WTC11 (cell line): ENCODE data around the gene TVP23A. TPM values are rescaled to one million over a fixed set of nuclear protein-coding genes. Genes with fewer than 3 reads are reported as not detected.

ENCODE experiments used
- ATAC-seq: fragments of 200-7000 bp; cut with Tn5 transposase; 2 replicates; pipeline ENCODE4 v1.10.0; 2021; ENCODE audit warnings: mild to moderate bottlenecking, moderate library complexity
- CTCF ChIA-PET: fragments of 300-600 bp; sonication (Branson Sonifier 250); formaldehyde crosslinking; loops from one replicate; lab custom pipeline; 2021; ENCODE audit warnings: antibody characterized with exemption; lab: Charles Lee
- POLR2A ChIA-PET: fragments of 350-600 bp; sonication (Branson Sonifier 250); formaldehyde crosslinking; loops from one replicate; lab custom pipeline; 2021; ENCODE audit warnings: antibody characterized with exemption; lab: Charles Lee
- DNase-seq: peaks from one replicate; pipeline ENCODE4 v3.0.0; 2021; ENCODE audit warnings: low spot score
- H3K27ac Mint-ChIP-seq: 2 replicates; pipeline ENCODE4 v1.8.0; 2021; ENCODE audit warnings: mixed read lengths
- H3K27me3 Mint-ChIP-seq: 2 replicates; pipeline ENCODE4 v1.8.0; 2021; ENCODE audit warnings: low read depth, mild to moderate bottlenecking, moderate library complexity, mixed read lengths
- H3K36me3 Mint-ChIP-seq: 2 replicates; pipeline ENCODE4 v1.8.0; 2021; ENCODE audit warnings: mixed read lengths
- H3K4me1 Mint-ChIP-seq: 2 replicates; pipeline ENCODE4 v1.8.0; 2022; ENCODE audit warnings: mixed read lengths
- H3K4me3 Mint-ChIP-seq: 2 replicates; pipeline ENCODE4 v1.8.0; 2021; ENCODE audit warnings: mild to moderate bottlenecking, moderate library complexity, mixed read lengths
- H3K9me3 Mint-ChIP-seq: 2 replicates; pipeline ENCODE4 v1.8.0; 2021; ENCODE audit warnings: mixed read lengths
- ARID4B ChIP-seq: sonication (generic); formaldehyde crosslinking; IDR thresholded peaks from 2 replicates; pipeline ENCODE4 v1.8.0; 2023; ENCODE audit warnings: missing genetic modification reagents, mild to moderate bottlenecking, borderline replicate concordance
- ELF4 ChIP-seq: sonication (generic); formaldehyde crosslinking; IDR thresholded peaks from 2 replicates; pipeline ENCODE4 v1.8.1; 2022; ENCODE audit warnings: low read depth, mild to moderate bottlenecking, moderate library complexity, missing genetic modification reagents
- EMX1 ChIP-seq: fragments of 250-450 bp; sonication (Bioruptor Pico); IDR thresholded peaks from 2 replicates; pipeline ENCODE4 v1.8.0; 2021; ENCODE audit warnings: mild to moderate bottlenecking
- GTF2I ChIP-seq: fragments of 250-450 bp; sonication (Bioruptor Pico); conservative IDR thresholded peaks from 2 replicates; pipeline ENCODE4 v1.4.0; 2021; ENCODE audit warnings: mild to moderate bottlenecking
- NFYB ChIP-seq: sonication (generic); formaldehyde crosslinking; conservative IDR thresholded peaks from 2 replicates; pipeline ENCODE4 v1.8.0; 2022; ENCODE audit warnings: low read depth, missing genetic modification reagents
- PRDM15 ChIP-seq: sonication (generic); formaldehyde crosslinking; IDR thresholded peaks from 2 replicates; pipeline ENCODE4 v1.8.0; 2022; ENCODE audit warnings: missing genetic modification reagents
- STAT6 ChIP-seq: sonication (generic); formaldehyde crosslinking; conservative IDR thresholded peaks from 2 replicates; pipeline ENCODE4 v1.8.1; 2023; ENCODE audit warnings: mild to moderate bottlenecking, low read depth, missing genetic modification reagents, moderate library complexity
- TP53 ChIP-seq: sonication (generic); formaldehyde crosslinking; IDR thresholded peaks from 2 replicates; pipeline ENCODE4 v1.8.1; 2023; ENCODE audit warnings: mild to moderate bottlenecking, missing genetic modification reagents
- ZMAT4 ChIP-seq: fragments of 250-450 bp; sonication (Bioruptor Pico); IDR thresholded peaks from 2 replicates; pipeline ENCODE4 v1.9.0; 2021; ENCODE audit warnings: mild to moderate bottlenecking
- ZNF263 ChIP-seq: sonication (generic); formaldehyde crosslinking; IDR thresholded peaks from 2 replicates; pipeline ENCODE4 v1.8.1; 2022; ENCODE audit warnings: low read depth, mild to moderate bottlenecking, moderate library complexity, missing genetic modification reagents
- ZNF317 ChIP-seq: sonication (generic); formaldehyde crosslinking; IDR thresholded peaks from 2 replicates; pipeline ENCODE4 v1.8.1; 2023; ENCODE audit warnings: low read depth, mild to moderate bottlenecking, moderate library complexity, missing genetic modification reagents, borderline replicate concordance
- ZNF671 ChIP-seq: fragments of 250-450 bp; sonication (Bioruptor Pico); IDR thresholded peaks from 2 replicates; pipeline ENCODE4 v1.8.0; 2021; ENCODE audit warnings: mild to moderate bottlenecking
- total RNA-seq: library from RNA; stranded (reverse); gene quantifications from 3 replicates; pipeline ENCODE4 v1.2.3, GENCODE V29; 2021
- TF ChIP-seq, protein P1 (sequence below): fragments of 250-450 bp; sonication (Bioruptor Pico); IDR thresholded peaks from 2 replicates; pipeline ENCODE4 v1.9.0; 2021; ENCODE audit warnings: mild to moderate bottlenecking
- TF ChIP-seq, protein P2 (sequence below): fragments of 250-450 bp; sonication (Bioruptor Pico); IDR thresholded peaks from 2 replicates; pipeline ENCODE4 v2.1.2; 2022; ENCODE audit warnings: mild to moderate bottlenecking, moderate library complexity
- TF ChIP-seq, protein P3 (sequence below): sonication (generic); formaldehyde crosslinking; IDR thresholded peaks from 2 replicates; pipeline ENCODE4 v1.8.1; 2023; ENCODE audit warnings: mild to moderate bottlenecking, missing genetic modification reagents, borderline replicate concordance

Gene TVP23A
- total RNA-seq, 1 experiment from 2014 or later = 1.2 TPM

- TF ChIP-seq PRDM15 (CRISPR knock-in tag) (no peak), TP53 (CRISPR knock-in tag) (no peak), STAT6 (CRISPR knock-in tag) (no peak), NFYB (CRISPR knock-in tag) (no peak)
- TF ChIP-seq, all 79 proteins: peak for 0
Observed at GRCh38 chr16:10782628-10783027, 36.0 kb downstream of the TVP23A start (continued).

- no peak for ATAC-seq
- H3K27ac Mint-ChIP-seq = no peak overlapping the region
- DNase-seq = no peak
- H3K4me3 Mint-ChIP-seq = no peak overlapping the region
- no peak for TF ChIP-seq ZMAT4 (CRISPR knock-in tag)
- no peak for TF ChIP-seq ARID4B (CRISPR knock-in tag)
- TF ChIP-seq EMX1 (CRISPR knock-in tag) = no peak
- TF ChIP-seq, protein P1, sequence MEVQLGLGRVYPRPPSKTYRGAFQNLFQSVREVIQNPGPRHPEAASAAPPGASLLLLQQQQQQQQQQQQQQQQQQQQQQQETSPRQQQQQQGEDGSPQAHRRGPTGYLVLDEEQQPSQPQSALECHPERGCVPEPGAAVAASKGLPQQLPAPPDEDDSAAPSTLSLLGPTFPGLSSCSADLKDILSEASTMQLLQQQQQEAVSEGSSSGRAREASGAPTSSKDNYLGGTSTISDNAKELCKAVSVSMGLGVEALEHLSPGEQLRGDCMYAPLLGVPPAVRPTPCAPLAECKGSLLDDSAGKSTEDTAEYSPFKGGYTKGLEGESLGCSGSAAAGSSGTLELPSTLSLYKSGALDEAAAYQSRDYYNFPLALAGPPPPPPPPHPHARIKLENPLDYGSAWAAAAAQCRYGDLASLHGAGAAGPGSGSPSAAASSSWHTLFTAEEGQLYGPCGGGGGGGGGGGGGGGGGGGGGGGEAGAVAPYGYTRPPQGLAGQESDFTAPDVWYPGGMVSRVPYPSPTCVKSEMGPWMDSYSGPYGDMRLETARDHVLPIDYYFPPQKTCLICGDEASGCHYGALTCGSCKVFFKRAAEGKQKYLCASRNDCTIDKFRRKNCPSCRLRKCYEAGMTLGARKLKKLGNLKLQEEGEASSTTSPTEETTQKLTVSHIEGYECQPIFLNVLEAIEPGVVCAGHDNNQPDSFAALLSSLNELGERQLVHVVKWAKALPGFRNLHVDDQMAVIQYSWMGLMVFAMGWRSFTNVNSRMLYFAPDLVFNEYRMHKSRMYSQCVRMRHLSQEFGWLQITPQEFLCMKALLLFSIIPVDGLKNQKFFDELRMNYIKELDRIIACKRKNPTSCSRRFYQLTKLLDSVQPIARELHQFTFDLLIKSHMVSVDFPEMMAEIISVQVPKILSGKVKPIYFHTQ (CRISPR knock-in tag) = no peak
- no peak for TF ChIP-seq ZNF671 (CRISPR knock-in tag)
- no peak for TF ChIP-seq ZNF263 (CRISPR knock-in tag)
- TF ChIP-seq, protein P2, sequence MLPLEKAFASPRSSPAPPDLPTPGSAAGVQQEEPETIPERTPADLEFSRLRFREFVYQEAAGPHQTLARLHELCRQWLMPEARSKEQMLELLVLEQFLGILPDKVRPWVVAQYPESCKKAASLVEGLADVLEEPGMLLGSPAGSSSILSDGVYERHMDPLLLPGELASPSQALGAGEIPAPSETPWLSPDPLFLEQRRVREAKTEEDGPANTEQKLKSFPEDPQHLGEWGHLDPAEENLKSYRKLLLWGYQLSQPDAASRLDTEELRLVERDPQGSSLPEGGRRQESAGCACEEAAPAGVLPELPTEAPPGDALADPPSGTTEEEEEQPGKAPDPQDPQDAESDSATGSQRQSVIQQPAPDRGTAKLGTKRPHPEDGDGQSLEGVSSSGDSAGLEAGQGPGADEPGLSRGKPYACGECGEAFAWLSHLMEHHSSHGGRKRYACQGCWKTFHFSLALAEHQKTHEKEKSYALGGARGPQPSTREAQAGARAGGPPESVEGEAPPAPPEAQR (CRISPR knock-in tag) = no peak
- TF ChIP-seq ELF4 = no peak
- no peak for TF ChIP-seq ZNF317 (CRISPR knock-in tag)
- TF ChIP-seq, protein P3, sequence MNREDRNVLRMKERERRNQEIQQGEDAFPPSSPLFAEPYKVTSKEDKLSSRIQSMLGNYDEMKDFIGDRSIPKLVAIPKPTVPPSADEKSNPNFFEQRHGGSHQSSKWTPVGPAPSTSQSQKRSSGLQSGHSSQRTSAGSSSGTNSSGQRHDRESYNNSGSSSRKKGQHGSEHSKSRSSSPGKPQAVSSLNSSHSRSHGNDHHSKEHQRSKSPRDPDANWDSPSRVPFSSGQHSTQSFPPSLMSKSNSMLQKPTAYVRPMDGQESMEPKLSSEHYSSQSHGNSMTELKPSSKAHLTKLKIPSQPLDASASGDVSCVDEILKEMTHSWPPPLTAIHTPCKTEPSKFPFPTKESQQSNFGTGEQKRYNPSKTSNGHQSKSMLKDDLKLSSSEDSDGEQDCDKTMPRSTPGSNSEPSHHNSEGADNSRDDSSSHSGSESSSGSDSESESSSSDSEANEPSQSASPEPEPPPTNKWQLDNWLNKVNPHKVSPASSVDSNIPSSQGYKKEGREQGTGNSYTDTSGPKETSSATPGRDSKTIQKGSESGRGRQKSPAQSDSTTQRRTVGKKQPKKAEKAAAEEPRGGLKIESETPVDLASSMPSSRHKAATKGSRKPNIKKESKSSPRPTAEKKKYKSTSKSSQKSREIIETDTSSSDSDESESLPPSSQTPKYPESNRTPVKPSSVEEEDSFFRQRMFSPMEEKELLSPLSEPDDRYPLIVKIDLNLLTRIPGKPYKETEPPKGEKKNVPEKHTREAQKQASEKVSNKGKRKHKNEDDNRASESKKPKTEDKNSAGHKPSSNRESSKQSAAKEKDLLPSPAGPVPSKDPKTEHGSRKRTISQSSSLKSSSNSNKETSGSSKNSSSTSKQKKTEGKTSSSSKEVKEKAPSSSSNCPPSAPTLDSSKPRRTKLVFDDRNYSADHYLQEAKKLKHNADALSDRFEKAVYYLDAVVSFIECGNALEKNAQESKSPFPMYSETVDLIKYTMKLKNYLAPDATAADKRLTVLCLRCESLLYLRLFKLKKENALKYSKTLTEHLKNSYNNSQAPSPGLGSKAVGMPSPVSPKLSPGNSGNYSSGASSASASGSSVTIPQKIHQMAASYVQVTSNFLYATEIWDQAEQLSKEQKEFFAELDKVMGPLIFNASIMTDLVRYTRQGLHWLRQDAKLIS (CRISPR knock-in tag) = no peak
- TF ChIP-seq GTF2I (CRISPR knock-in tag) = no peak
- POLR2A ChIA-PET = no interaction called here
- no peaks in the 10 kb centered on the region for H3K4me1 Mint-ChIP-seq
- H3K9me3 Mint-ChIP-seq = peaks cover 26% of the 10 kb centered on the region
- CTCF ChIA-PET = no interaction called here
- no peaks in the 10 kb centered on the region for H3K27me3 Mint-ChIP-seq
- H3K36me3 Mint-ChIP-seq = peaks cover 8% of the 10 kb centered on the region
Observed at GRCh38 chr16:10780628-10781027, 38.0 kb downstream of the TVP23A start.
